GM12874 (cell line): ENCODE results near the gene NELL2.

Experiments
- CTCF ChIP-seq: IDR thresholded peaks from 2 replicates; pipeline ENCODE4 v1.5.1; 2011; ENCODE audit warnings: low read depth, mild to moderate bottlenecking, control low read depth, low read length, moderate library complexity; ENCODE audit not compliant: insufficient read depth

The NELL2 gene

GRCh38 chr12:44565163-44565562, 311.0 kb downstream of the NELL2 start:
- TF ChIP-seq CTCF: no peak

GRCh38 chr12:44563486-44563885, 312.6 kb downstream of the NELL2 start:
- no peak for TF ChIP-seq CTCF

GRCh38 chr12:44558340-44559100, 317.6 kb downstream of the NELL2 start:
- no peak for TF ChIP-seq CTCF

- TF ChIP-seq CTCF: no peak
Measured at GRCh38 chr12:44555454-44555853, 320.7 kb downstream of the NELL2 start.

- TF ChIP-seq CTCF: no peak
Measured at GRCh38 chr12:44551631-44552030, 324.5 kb downstream of the NELL2 start.

- no peak for TF ChIP-seq CTCF
Measured at GRCh38 chr12:44550377-44550776, 325.7 kb downstream of the NELL2 start.

- no peak for TF ChIP-seq CTCF
Measured at GRCh38 chr12:44546060-44546459, 330.1 kb downstream of the NELL2 start.
